Activated CD4-positive, alpha-beta T cell treated with anti-CD3 and anti-CD28 coated beads, Interleukin-2, amount 50 U/mL, for 1 hour (primary cell): Measurements from ENCODE around the gene SH3BGRL3.
A peak's percentile ranks its signal among the peaks of the same experiment; 100 is the strongest.
"Not testable (repeated sequence)": the region's sequence is repeated elsewhere in the genome, so short reads cannot be mapped to it uniquely, and the experiment has no call there.

Source experiments
- DNase-seq: peaks from one replicate; pipeline ENCODE4 v3.0.0-alpha.2; 2020

Gene SH3BGRL3

GRCh38 chr1:26291939-26292338 is 12.1 kb downstream of the SH3BGRL3 start:
- DNase-seq = no peak

- DNase-seq = not testable (repeated sequence)
Measured at GRCh38 chr1:26292735-26293134, 12.8 kb downstream of the SH3BGRL3 start.

GRCh38 chr1:26293911-26294463 is 14.1 kb downstream of the SH3BGRL3 start:
- DNase-seq = no peak

- DNase-seq = no peak
Measured at GRCh38 chr1:26295194-26296138, 15.6 kb downstream of the SH3BGRL3 start.

- DNase-seq = no peak
Measured at GRCh38 chr1:26296340-26297056, 16.6 kb downstream of the SH3BGRL3 start.

GRCh38 chr1:26297057-26297790 is 17.3 kb downstream of the SH3BGRL3 start:
- DNase-seq = no peak

- DNase-seq = no peak
Measured at GRCh38 chr1:26297791-26298124, 17.9 kb downstream of the SH3BGRL3 start.

GRCh38 chr1:26300578-26301275 is 20.8 kb downstream of the SH3BGRL3 start:
- DNase-seq = no peak

GRCh38 chr1:26302733-26303405 is 23.0 kb downstream of the SH3BGRL3 start:
- DNase-seq = no peak

- no peak for DNase-seq
Measured at GRCh38 chr1:26305667-26306289, 25.9 kb downstream of the SH3BGRL3 start.

GRCh38 chr1:26306290-26307229 is 26.7 kb downstream of the SH3BGRL3 start, which contains the start of gene UBXN11:
Gene UBXN11 (minus strand): TSS chr1:26306636. CDS start chr1:26302883, 3,753 bp downstream.
- peak; percentile 90 for DNase-seq

- no peak for DNase-seq
Measured at GRCh38 chr1:26307363-26307781, 27.5 kb downstream of the SH3BGRL3 start.

- not testable (repeated sequence) for DNase-seq
Measured at GRCh38 chr1:26307966-26308899, 28.3 kb downstream of the SH3BGRL3 start.

GRCh38 chr1:26314501-26314900 is 34.6 kb downstream of the SH3BGRL3 start:
- DNase-seq = no peak

- DNase-seq = no peak
Measured at GRCh38 chr1:26315874-26316850, 36.3 kb downstream of the SH3BGRL3 start.

GRCh38 chr1:26317146-26317545 is 37.3 kb downstream of the SH3BGRL3 start:
- no peak for DNase-seq

- peak; percentile 76 for DNase-seq
Measured at GRCh38 chr1:26317612-26318337, 37.9 kb downstream of the SH3BGRL3 start, which contains the start of gene CD52. Gene CD52 (plus strand): TSS chr1:26317958. CDS start chr1:26318018, 60 bp downstream.
